Vagina (tissue), 2 donors: ENCODE data around the gene TAX1BP1. TPM values are rescaled to one million over a fixed set of nuclear protein-coding genes. Genes with fewer than 3 reads are reported as not detected.

Experiments used
- DNase-seq, 2 donors: peaks; one replicate each; pipeline ENCODE4 v3.0.0-alpha.2; 2017; ENCODE audit errors: extremely low spot score in 2 of 2
- H3K27ac ChIP-seq: fragments of 200-600 bp; sonication (generic); one replicate; pipeline ENCODE4 v1.5.1; 2019
- H3K27me3 ChIP-seq: fragments of 200-600 bp; sonication (generic); one replicate; pipeline ENCODE4 v1.5.1; 2019
- H3K36me3 ChIP-seq, 2 donors: fragments of 200-600 bp; sonication (generic); one replicate each; pipeline ENCODE4 v1.5.1; 2017 to 2019
- H3K4me1 ChIP-seq: fragments of 200-600 bp; sonication (generic); one replicate; pipeline ENCODE4 v1.5.1; 2019
- H3K4me3 ChIP-seq, 2 donors: fragments of 200-600 bp; sonication (generic); 1 replicate in 1 of 2; 2 replicates in 1 of 2; pipeline ENCODE4 v1.5.1; 2016 to 2019
- H3K9me3 ChIP-seq: fragments of 200-600 bp; sonication (generic); one replicate; pipeline ENCODE4 v1.5.1; 2019
- POLR2A ChIP-seq, 2 donors: fragments of 450-650 bp; IDR thresholded peaks; one replicate each; pipeline ENCODE4 v1.6.1; 2017; ENCODE audit warnings: antibody characterized with exemption in 2 of 2, mild to moderate bottlenecking in 2 of 2, moderate library complexity in 2 of 2
- POLR2AphosphoS5 ChIP-seq, 2 donors: sonication (generic); formaldehyde crosslinking; IDR thresholded peaks; one replicate each; pipeline ENCODE4 v1.9.0; 2017; ENCODE audit warnings: antibody characterized with exemption in 2 of 2, mild to moderate bottlenecking in 2 of 2, low read depth in 1 of 2; ENCODE audit not compliant: insufficient read depth in 1 of 2
- intact Hi-C: fragments of 100-400 bp; cut with DNase I; formaldehyde crosslinking; loops from one replicate; pipeline ENCODE4 v1.15.1; 2023
- total RNA-seq: library from RNA; depleted of rRNA; stranded (reverse); fragments of >200 nt; gene quantifications from one replicate; pipeline ENCODE4 v1.2.3, GENCODE V29; 2016
- TF ChIP-seq, protein P1 (sequence below), 3 experiments: fragments of 450-650 bp in 2 of 3; fragments of 200-600 bp in 1 of 3; sonication (generic) in 1 of 3; IDR thresholded peaks; one replicate each; pipeline ENCODE4 v1.5.1; 2017 to 2019; ENCODE audit warnings: antibody characterized with exemption in 3 of 3, mild to moderate bottlenecking in 2 of 3, moderate library complexity in 2 of 3

The TAX1BP1 gene
- total RNA-seq, 1 donor from 2014 or later: 83.2 TPM

DNA sequence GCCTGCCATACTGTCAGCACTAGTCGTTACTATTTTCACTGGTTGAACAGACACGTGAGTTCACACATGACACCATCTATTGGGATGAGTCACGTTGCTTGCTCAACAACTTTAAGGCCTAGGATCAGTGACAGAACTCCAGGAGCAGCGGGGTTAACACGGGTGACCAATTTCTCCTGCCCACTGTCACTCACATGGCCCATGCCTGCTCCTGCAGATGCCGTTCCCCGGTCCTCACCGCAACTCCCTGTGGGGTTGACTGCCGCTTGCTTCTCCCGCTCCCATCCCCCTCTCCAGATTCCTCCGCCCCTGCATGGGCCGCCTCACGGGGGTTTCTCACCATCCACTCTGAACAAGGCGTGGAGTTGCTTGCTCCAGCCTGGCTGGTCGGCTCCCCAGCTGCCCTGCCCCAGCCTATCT, 128.2 kb downstream of the TAX1BP1 start:
- Histone ChIP-seq H3K4me1 (peaks cover 19% of the 10 kb centered on the region), H3K4me3 (no peak overlapping the region), H3K27ac (peak overlapping the region; percentile 8), H3K36me3 (no peaks in the 10 kb centered on the region), H3K27me3 (no peaks in the 10 kb centered on the region), H3K9me3 (no peaks in the 10 kb centered on the region)
- DNase-seq: no peak
- intact Hi-C loops: no loop called here
- TF ChIP-seq POLR2AphosphoS5 (IDR thresholded peaks at IDR 0.05; ENCODE audit: insufficient read depth in 1 of 2, low read depth in 1 of 2) (peak in 1 of 2 donors; percentile 11), POLR2A (IDR thresholded peaks at IDR 0.05) (no peak)

DNA sequence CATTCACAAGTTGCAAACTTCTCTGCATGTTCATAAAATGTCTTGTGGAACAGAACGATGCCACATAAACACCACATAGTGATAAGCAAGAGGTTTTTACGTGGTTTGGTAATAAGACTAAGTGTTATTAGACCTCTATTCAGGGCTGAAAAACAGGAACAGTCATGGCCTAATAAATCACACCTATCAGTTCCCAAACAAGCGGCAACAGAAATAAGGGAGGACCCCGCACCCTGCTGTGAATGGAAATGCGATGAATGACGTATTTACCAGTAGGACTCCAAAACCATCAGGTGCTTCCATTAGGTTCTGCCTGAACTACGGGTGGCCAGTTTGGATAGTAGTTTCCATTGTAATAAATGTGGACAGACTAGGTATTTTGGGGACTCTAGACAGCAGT, 129.1 kb downstream of the TAX1BP1 start:
- Histone ChIP-seq H3K4me1 (peaks cover 26% of the 10 kb centered on the region), H3K27me3 (no peaks in the 10 kb centered on the region), H3K4me3 (no peak overlapping the region), H3K9me3 (no peaks in the 10 kb centered on the region), H3K27ac (no peak overlapping the region), H3K36me3 (no peaks in the 10 kb centered on the region)
- no peak for DNase-seq
- intact Hi-C loops: no loop called here
- TF ChIP-seq POLR2A (IDR thresholded peaks at IDR 0.05): no peak
- TF ChIP-seq, protein P1, sequence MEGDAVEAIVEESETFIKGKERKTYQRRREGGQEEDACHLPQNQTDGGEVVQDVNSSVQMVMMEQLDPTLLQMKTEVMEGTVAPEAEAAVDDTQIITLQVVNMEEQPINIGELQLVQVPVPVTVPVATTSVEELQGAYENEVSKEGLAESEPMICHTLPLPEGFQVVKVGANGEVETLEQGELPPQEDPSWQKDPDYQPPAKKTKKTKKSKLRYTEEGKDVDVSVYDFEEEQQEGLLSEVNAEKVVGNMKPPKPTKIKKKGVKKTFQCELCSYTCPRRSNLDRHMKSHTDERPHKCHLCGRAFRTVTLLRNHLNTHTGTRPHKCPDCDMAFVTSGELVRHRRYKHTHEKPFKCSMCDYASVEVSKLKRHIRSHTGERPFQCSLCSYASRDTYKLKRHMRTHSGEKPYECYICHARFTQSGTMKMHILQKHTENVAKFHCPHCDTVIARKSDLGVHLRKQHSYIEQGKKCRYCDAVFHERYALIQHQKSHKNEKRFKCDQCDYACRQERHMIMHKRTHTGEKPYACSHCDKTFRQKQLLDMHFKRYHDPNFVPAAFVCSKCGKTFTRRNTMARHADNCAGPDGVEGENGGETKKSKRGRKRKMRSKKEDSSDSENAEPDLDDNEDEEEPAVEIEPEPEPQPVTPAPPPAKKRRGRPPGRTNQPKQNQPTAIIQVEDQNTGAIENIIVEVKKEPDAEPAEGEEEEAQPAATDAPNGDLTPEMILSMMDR (IDR thresholded peaks at IDR 0.05): no peak
- TF ChIP-seq POLR2AphosphoS5 (IDR thresholded peaks at IDR 0.05; ENCODE audit: insufficient read depth in 1 of 2, low read depth in 1 of 2): no peak

DNA sequence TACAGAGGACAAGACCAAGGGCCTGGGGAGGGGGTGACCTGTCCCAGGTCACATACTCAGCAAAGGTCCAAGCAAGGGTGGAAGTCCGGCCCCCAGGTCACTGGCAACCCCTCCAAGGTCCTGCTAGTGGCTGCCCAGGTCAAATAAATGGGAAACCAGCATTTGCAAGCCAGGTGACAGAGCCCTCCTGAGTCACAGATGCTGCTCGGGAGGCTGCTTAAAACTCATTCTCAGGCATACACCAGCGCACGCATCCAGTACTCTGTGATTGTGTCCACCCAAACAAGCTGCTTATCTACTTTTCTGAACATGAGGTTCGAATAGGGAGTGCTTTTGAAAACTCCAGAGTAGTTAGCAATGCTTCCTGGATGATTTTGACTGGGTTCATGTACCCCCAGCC, 130.6 kb downstream of the TAX1BP1 start:
- DNase-seq: no peak
- H3K36me3 ChIP-seq: no peaks in the 10 kb centered on the region
- TF ChIP-seq POLR2AphosphoS5 (IDR thresholded peaks at IDR 0.05; ENCODE audit: insufficient read depth in 1 of 2, low read depth in 1 of 2) (no peak), POLR2A (IDR thresholded peaks at IDR 0.05) (no peak)
- TF ChIP-seq, protein P1 (IDR thresholded peaks at IDR 0.05): no peak
- peaks cover 41% of the 10 kb centered on the region for H3K4me1 ChIP-seq
- H3K4me3 ChIP-seq: no peak overlapping the region
- H3K27ac ChIP-seq: no peak overlapping the region
- H3K9me3 ChIP-seq: no peaks in the 10 kb centered on the region
- intact Hi-C loops: no loop called here
- no peaks in the 10 kb centered on the region for H3K27me3 ChIP-seq

DNA sequence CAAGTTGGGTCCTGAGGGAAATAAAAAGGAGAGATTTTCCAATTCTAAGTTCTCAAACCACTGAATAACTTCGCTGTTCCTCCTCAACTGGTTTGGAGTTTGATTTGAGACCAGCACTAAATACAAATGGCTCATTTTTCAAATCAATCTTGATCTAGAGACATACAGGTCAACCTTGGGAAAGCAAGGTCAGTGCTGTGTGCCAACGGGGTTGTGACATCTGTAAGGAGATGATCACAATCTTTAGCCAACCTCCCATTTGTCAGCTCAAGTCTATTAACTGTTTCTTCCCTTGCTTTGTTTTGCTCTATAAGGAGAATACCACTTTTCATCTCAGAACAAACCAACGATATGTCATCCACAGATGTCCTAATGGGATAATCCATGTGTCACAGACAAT, 131.1 kb downstream of the TAX1BP1 start:
- Histone ChIP-seq H3K27ac (no peak overlapping the region), H3K4me1 (peaks cover 45% of the 10 kb centered on the region), H3K27me3 (no peaks in the 10 kb centered on the region), H3K36me3 (no peaks in the 10 kb centered on the region), H3K4me3 (no peak overlapping the region), H3K9me3 (no peaks in the 10 kb centered on the region)
- TF ChIP-seq POLR2AphosphoS5 (IDR thresholded peaks at IDR 0.05; ENCODE audit: insufficient read depth in 1 of 2, low read depth in 1 of 2): no peak
- TF ChIP-seq, protein P1 (IDR thresholded peaks at IDR 0.05): no peak
- TF ChIP-seq POLR2A (IDR thresholded peaks at IDR 0.05): no peak
- DNase-seq: no peak
- intact Hi-C loops: no loop called here

DNA sequence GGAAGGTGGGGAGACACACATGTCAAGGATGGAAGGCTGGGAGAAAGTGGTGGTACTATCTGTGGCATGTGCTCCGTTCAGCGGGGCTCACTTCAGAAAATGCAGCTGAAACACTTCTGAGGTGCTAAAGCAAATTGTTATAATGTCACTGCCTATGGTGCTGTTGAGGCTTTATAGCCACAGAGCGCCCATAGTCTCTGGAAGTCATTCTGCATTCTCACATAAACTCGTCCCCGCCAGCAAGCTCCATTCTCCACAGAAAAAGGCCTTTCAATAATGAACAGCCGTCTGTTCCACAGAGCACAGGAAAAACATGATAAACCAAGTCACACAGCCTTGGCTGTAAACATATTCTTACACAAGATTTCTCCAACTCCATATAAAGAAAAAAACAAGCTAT, 131.9 kb downstream of the TAX1BP1 start:
- DNase-seq: no peak
- Histone ChIP-seq H3K9me3 (no peaks in the 10 kb centered on the region), H3K4me3 (no peak overlapping the region), H3K36me3 (no peaks in the 10 kb centered on the region), H3K27me3 (no peaks in the 10 kb centered on the region), H3K27ac (peak overlapping the region; percentile 16), H3K4me1 (peaks cover 42% of the 10 kb centered on the region)
- TF ChIP-seq POLR2AphosphoS5 (IDR thresholded peaks at IDR 0.05; ENCODE audit: insufficient read depth in 1 of 2, low read depth in 1 of 2): no peak
- TF ChIP-seq POLR2A (IDR thresholded peaks at IDR 0.05): no peak
- TF ChIP-seq, protein P1 (IDR thresholded peaks at IDR 0.05): no peak
- intact Hi-C loops: no loop called here
